GM21786 (cell line): ENCODE measurements around the gene ELMOD3.
A peak's percentile ranks its signal among the peaks of the same experiment; 100 is the strongest.

ENCODE experiments used
- ATAC-seq: cut with Tn5 transposase; IDR thresholded peaks from one replicate; pipeline ENCODE4 v1.9.1; 2021; ENCODE audit not compliant: unreplicated experiment

Gene ELMOD3

GRCh38 chr2:85422072-85422457, 67.5 kb downstream of the ELMOD3 start:
- ATAC-seq = no peak

- no peak for ATAC-seq
Measured at GRCh38 chr2:85423525-85423924, 69.0 kb downstream of the ELMOD3 start.

- ATAC-seq = no peak
Measured at GRCh38 chr2:85425588-85425987, 71.0 kb downstream of the ELMOD3 start.

- no peak for ATAC-seq
Measured at GRCh38 chr2:85427300-85427835, 72.8 kb downstream of the ELMOD3 start.

- no peak for ATAC-seq
Measured at GRCh38 chr2:85428343-85428881, 73.8 kb downstream of the ELMOD3 start.

- no peak for ATAC-seq
Measured at GRCh38 chr2:85429213-85429923, 74.8 kb downstream of the ELMOD3 start.

- ATAC-seq = no peak
Measured at GRCh38 chr2:85429924-85430289, 75.3 kb downstream of the ELMOD3 start.

- no peak for ATAC-seq
Measured at GRCh38 chr2:85430752-85431569, 76.4 kb downstream of the ELMOD3 start.

- ATAC-seq = no peak
Measured at GRCh38 chr2:85431570-85432205, 77.1 kb downstream of the ELMOD3 start.

- no peak for ATAC-seq
Measured at GRCh38 chr2:85433511-85434089, 79.0 kb downstream of the ELMOD3 start.

GRCh38 chr2:85434696-85435095, 80.1 kb downstream of the ELMOD3 start:
- ATAC-seq = no peak

- no peak for ATAC-seq
Measured at GRCh38 chr2:85435220-85435958, 80.8 kb downstream of the ELMOD3 start.

GRCh38 chr2:85435981-85436835, 81.6 kb downstream of the ELMOD3 start:
- no peak for ATAC-seq

- no peak for ATAC-seq
Measured at GRCh38 chr2:85436836-85437487, 82.4 kb downstream of the ELMOD3 start.

- peak; percentile 86 for ATAC-seq
Measured at GRCh38 chr2:85437488-85438200, 83.1 kb downstream of the ELMOD3 start.

GRCh38 chr2:85438201-85439024, 83.8 kb downstream of the ELMOD3 start:
- peak; percentile 7 for ATAC-seq

- ATAC-seq = no peak
Measured at GRCh38 chr2:85439025-85439472, 84.5 kb downstream of the ELMOD3 start.
